H1 (cell line): Measurements from ENCODE around the gene MPC1. TPM values are rescaled to one million over a fixed set of nuclear protein-coding genes. Genes with fewer than 3 reads are reported as not detected.

Source experiments
- GTF2F1 ChIP-seq: IDR thresholded peaks from 2 replicates; pipeline ENCODE4 v1.6.1; 2012; ENCODE audit warnings: low read depth, low read length, improper control_type of control experiment, borderline replicate concordance
- JUND ChIP-seq: IDR thresholded peaks from 2 replicates; pipeline ENCODE4 v1.6.1; 2011; ENCODE audit warnings: mild to moderate bottlenecking, improper control_type of control experiment, low read length
- PHF8 ChIP-seq: fragments of 200-600 bp; sonication (generic); conservative IDR thresholded peaks from 2 replicates; pipeline ENCODE4 v1.7.1; 2012; ENCODE audit warnings: low read depth, mild to moderate bottlenecking, inconsistent platforms, low read length, moderate library complexity
- POU5F1 ChIP-seq: IDR thresholded peaks from 2 replicates; pipeline ENCODE4 v1.6.1; 2011; ENCODE audit warnings: low read depth, mild to moderate bottlenecking, low read length, moderate library complexity
- SP1 ChIP-seq: IDR thresholded peaks from 2 replicates; pipeline ENCODE4 v1.6.1; 2011; ENCODE audit warnings: low read depth, low read length
- polyA plus RNA-seq, 7 experiments: library from polyadenylated mRNA; depleted of rRNA in 3 of 7; stranded (reverse) in 5 of 7; unstranded in 2 of 7; fragments of >200 nt in 5 of 7; fragments of 200-250 nt in 2 of 7; gene quantifications; 1 replicate in 5 of 7; 2 replicates in 1 of 7; 4 replicates in 1 of 7; pipeline versions ENCODE4 v1.2.1 to v1.2.3, GENCODE V29; 2011 to 2013; ENCODE audit warnings: missing spikeins in 2 of 7, mixed read lengths in 2 of 7
- total RNA-seq: library from RNA; stranded (reverse); fragmentation: NEBNext Ultra II Directional; extraction: Animal tissue kit (Norgen Biotek cat#: 25700); gene quantifications from 2 replicates; pipeline ENCODE4 v1.2.1, GENCODE V29; 2021
- TF ChIP-seq, protein P1 (sequence below): fragments of 300-600 bp; sonication (generic); IDR thresholded peaks from 2 replicates; pipeline ENCODE4 v1.7.1; 2012; ENCODE audit warnings: low read length, moderate library complexity, mild to moderate bottlenecking, inconsistent platforms; ENCODE audit not compliant: insufficient replicate concordance

The MPC1 gene
- total and polyA plus RNA-seq, 2 of the 8 experiments (the other 6 are each of a cell fraction or from before 2014, with no cell fraction given) = 10.2 to 12.6 TPM

DNA sequence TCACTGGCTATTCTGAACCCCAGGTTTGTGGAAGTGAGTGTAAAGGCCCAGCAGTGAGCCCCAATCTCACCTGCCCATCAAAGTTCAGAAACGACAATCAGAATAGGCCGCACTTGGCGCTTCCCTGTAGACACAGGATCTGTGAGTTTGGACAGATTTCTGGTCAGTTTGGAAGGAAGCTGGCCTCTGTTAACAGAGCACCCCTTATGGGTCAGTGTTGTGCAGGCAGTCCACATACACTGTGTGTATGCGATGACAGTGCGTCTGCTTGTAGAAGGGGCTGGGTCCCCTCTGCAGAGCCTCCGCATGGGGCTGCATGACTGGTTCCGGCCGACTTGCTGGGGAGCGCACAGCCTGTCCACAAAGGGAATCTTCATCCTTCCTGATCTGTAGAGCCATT, 3.4 kb upstream of the MPC1 start (continued):
- TF ChIP-seq, protein P1, sequence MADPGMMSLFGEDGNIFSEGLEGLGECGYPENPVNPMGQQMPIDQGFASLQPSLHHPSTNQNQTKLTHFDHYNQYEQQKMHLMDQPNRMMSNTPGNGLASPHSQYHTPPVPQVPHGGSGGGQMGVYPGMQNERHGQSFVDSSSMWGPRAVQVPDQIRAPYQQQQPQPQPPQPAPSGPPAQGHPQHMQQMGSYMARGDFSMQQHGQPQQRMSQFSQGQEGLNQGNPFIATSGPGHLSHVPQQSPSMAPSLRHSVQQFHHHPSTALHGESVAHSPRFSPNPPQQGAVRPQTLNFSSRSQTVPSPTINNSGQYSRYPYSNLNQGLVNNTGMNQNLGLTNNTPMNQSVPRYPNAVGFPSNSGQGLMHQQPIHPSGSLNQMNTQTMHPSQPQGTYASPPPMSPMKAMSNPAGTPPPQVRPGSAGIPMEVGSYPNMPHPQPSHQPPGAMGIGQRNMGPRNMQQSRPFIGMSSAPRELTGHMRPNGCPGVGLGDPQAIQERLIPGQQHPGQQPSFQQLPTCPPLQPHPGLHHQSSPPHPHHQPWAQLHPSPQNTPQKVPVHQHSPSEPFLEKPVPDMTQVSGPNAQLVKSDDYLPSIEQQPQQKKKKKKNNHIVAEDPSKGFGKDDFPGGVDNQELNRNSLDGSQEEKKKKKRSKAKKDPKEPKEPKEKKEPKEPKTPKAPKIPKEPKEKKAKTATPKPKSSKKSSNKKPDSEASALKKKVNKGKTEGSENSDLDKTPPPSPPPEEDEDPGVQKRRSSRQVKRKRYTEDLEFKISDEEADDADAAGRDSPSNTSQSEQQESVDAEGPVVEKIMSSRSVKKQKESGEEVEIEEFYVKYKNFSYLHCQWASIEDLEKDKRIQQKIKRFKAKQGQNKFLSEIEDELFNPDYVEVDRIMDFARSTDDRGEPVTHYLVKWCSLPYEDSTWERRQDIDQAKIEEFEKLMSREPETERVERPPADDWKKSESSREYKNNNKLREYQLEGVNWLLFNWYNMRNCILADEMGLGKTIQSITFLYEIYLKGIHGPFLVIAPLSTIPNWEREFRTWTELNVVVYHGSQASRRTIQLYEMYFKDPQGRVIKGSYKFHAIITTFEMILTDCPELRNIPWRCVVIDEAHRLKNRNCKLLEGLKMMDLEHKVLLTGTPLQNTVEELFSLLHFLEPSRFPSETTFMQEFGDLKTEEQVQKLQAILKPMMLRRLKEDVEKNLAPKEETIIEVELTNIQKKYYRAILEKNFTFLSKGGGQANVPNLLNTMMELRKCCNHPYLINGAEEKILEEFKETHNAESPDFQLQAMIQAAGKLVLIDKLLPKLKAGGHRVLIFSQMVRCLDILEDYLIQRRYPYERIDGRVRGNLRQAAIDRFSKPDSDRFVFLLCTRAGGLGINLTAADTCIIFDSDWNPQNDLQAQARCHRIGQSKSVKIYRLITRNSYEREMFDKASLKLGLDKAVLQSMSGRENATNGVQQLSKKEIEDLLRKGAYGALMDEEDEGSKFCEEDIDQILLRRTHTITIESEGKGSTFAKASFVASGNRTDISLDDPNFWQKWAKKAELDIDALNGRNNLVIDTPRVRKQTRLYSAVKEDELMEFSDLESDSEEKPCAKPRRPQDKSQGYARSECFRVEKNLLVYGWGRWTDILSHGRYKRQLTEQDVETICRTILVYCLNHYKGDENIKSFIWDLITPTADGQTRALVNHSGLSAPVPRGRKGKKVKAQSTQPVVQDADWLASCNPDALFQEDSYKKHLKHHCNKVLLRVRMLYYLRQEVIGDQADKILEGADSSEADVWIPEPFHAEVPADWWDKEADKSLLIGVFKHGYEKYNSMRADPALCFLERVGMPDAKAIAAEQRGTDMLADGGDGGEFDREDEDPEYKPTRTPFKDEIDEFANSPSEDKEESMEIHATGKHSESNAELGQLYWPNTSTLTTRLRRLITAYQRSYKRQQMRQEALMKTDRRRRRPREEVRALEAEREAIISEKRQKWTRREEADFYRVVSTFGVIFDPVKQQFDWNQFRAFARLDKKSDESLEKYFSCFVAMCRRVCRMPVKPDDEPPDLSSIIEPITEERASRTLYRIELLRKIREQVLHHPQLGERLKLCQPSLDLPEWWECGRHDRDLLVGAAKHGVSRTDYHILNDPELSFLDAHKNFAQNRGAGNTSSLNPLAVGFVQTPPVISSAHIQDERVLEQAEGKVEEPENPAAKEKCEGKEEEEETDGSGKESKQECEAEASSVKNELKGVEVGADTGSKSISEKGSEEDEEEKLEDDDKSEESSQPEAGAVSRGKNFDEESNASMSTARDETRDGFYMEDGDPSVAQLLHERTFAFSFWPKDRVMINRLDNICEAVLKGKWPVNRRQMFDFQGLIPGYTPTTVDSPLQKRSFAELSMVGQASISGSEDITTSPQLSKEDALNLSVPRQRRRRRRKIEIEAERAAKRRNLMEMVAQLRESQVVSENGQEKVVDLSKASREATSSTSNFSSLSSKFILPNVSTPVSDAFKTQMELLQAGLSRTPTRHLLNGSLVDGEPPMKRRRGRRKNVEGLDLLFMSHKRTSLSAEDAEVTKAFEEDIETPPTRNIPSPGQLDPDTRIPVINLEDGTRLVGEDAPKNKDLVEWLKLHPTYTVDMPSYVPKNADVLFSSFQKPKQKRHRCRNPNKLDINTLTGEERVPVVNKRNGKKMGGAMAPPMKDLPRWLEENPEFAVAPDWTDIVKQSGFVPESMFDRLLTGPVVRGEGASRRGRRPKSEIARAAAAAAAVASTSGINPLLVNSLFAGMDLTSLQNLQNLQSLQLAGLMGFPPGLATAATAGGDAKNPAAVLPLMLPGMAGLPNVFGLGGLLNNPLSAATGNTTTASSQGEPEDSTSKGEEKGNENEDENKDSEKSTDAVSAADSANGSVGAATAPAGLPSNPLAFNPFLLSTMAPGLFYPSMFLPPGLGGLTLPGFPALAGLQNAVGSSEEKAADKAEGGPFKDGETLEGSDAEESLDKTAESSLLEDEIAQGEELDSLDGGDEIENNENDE = no peak
- TF ChIP-seq SP1 = no peak
- no peak for TF ChIP-seq GTF2F1
- TF ChIP-seq POU5F1 = no peak
- no peak for TF ChIP-seq PHF8
- TF ChIP-seq JUND = no peak
